Tibial artery (tissue), 4 donors: ENCODE results near the gene SDK1.

ENCODE experiments used
- DNase-seq, 2 donors: peaks; one replicate each; pipeline ENCODE4 v3.0.0-alpha.2; 2019
- H3K27ac ChIP-seq, 2 donors: fragments of 200-600 bp; sonication (generic) in 1 of 2; 1 replicate in 1 of 2; 2 replicates in 1 of 2; pipeline ENCODE4 v1.5.1; 2018 to 2019; ENCODE audit warnings: mild to moderate bottlenecking in 1 of 2
- H3K27me3 ChIP-seq, 2 donors: fragments of 200-600 bp; sonication (generic) in 1 of 2; one replicate each; pipeline versions ENCODE4 v1.5.1 to v1.6.0; 2016 to 2019
- H3K36me3 ChIP-seq, 3 donors: fragments of 200-600 bp; sonication (generic) in 2 of 3; one replicate each; pipeline ENCODE4 v1.5.1; 2016 to 2019; ENCODE audit warnings: mild to moderate bottlenecking in 2 of 3
- H3K4me1 ChIP-seq, 4 donors: fragments of 200-600 bp; sonication (generic) in 2 of 4; 1 replicate in 3 of 4; 2 replicates in 1 of 4; pipeline ENCODE4 v1.5.1; 2016 to 2019
- H3K4me3 ChIP-seq, 2 donors: fragments of 200-600 bp; sonication (generic) in 1 of 2; 1 replicate in 1 of 2; 2 replicates in 1 of 2; pipeline ENCODE4 v1.5.1; 2018 to 2019; ENCODE audit warnings: mild to moderate bottlenecking in 2 of 2
- H3K9me3 ChIP-seq, 3 donors: fragments of 200-600 bp; sonication (generic) in 1 of 3; one replicate each; pipeline ENCODE4 v1.5.1; 2016 to 2019
- intact Hi-C: fragments of 100-400 bp; cut with DNase I; formaldehyde crosslinking; loops from one replicate; pipeline ENCODE4 v1.15.0; 2023; ENCODE audit warnings: low total_unique reads
- TF ChIP-seq, protein P1 (sequence below), 2 experiments: fragments of 200-600 bp in 1 of 2; fragments of 450-650 bp in 1 of 2; IDR thresholded peaks; one replicate each; pipeline ENCODE4 v1.5.1; 2017 to 2019; ENCODE audit warnings: antibody characterized with exemption in 2 of 2, mild to moderate bottlenecking in 1 of 2, moderate library complexity in 1 of 2

The SDK1 gene

DNA sequence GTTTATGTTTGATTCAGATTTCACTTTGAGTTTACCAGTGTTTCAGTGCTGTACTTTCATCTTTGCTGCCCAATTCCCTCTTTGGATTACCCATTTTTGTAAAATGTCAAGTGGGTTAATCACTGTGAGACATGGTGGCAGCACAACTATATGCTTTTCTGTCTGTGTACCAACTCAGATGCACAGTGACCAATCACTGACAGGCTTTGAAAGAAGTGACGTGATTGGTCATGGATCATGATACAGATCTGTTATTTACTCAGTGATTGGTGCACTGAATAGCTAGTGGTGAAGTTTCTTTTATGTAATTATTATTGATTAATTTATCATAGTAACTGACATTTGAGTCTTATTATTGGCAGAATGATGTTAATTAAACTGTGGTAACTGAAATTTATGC lies 126.9 kb downstream of the SDK1 start:
- Histone ChIP-seq H3K4me1 (peaks cover 0 to 16% (median 0%) of the 10 kb centered on the region in 4 donors), H3K27me3 (no peaks in the 10 kb centered on the region), H3K4me3 (no peak overlapping the region), H3K36me3 (no peaks in the 10 kb centered on the region), H3K9me3 (no peaks in the 10 kb centered on the region), H3K27ac (no peak overlapping the region)
- no peak for DNase-seq
- intact Hi-C loops, result no loop called here
- TF ChIP-seq, protein P1, sequence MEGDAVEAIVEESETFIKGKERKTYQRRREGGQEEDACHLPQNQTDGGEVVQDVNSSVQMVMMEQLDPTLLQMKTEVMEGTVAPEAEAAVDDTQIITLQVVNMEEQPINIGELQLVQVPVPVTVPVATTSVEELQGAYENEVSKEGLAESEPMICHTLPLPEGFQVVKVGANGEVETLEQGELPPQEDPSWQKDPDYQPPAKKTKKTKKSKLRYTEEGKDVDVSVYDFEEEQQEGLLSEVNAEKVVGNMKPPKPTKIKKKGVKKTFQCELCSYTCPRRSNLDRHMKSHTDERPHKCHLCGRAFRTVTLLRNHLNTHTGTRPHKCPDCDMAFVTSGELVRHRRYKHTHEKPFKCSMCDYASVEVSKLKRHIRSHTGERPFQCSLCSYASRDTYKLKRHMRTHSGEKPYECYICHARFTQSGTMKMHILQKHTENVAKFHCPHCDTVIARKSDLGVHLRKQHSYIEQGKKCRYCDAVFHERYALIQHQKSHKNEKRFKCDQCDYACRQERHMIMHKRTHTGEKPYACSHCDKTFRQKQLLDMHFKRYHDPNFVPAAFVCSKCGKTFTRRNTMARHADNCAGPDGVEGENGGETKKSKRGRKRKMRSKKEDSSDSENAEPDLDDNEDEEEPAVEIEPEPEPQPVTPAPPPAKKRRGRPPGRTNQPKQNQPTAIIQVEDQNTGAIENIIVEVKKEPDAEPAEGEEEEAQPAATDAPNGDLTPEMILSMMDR (IDR thresholded peaks at IDR 0.05), result no peak

DNA sequence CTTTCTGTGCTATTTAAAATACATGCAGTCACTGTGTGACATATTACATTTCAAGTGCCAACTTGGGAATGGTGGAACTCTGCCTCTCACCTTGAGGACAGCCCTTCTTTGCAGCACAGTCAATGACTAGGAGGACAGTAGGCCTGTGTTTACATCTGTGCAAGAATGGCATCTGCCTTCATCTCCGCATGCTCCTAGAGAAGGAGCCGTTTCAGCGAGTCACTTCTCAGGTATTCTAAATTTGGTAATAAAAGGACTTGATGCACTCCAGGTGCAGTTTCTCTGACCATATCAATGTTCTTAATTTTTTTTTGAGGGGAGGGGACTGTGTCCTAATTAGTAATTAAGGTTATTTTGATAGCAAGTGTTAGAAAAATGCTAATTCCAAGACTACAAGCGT lies 128.9 kb downstream of the SDK1 start:
- H3K27me3 ChIP-seq, result no peaks in the 10 kb centered on the region
- DNase-seq, result no peak
- no peak overlapping the region for H3K27ac ChIP-seq
- intact Hi-C loops, result no loop called here
- TF ChIP-seq, protein P1 (IDR thresholded peaks at IDR 0.05), result no peak
- no peaks in the 10 kb centered on the region for H3K36me3 ChIP-seq
- no peaks in the 10 kb centered on the region for H3K9me3 ChIP-seq
- peaks cover 0 to 10% (median 0%) of the 10 kb centered on the region in 4 donors for H3K4me1 ChIP-seq
- H3K4me3 ChIP-seq, result no peak overlapping the region

- H3K27ac ChIP-seq, result no peak overlapping the region
These were observed 129.5 kb downstream of the SDK1 start for GRCh38 chr7:3430588-3430987.

GRCh38 chr7:3431306-3431705 lies 130.3 kb downstream of the SDK1 start:
- H3K36me3 ChIP-seq, result no peaks in the 10 kb centered on the region
- no peaks in the 10 kb centered on the region for H3K9me3 ChIP-seq
- H3K27me3 ChIP-seq, result no peaks in the 10 kb centered on the region
- DNase-seq, result no peak
- H3K27ac ChIP-seq, result no peak overlapping the region
- intact Hi-C loops, result no loop called here
- no peak overlapping the region for H3K4me3 ChIP-seq
- peaks cover 0 to 10% (median 0%) of the 10 kb centered on the region in 4 donors for H3K4me1 ChIP-seq
- TF ChIP-seq, protein P1 (IDR thresholded peaks at IDR 0.05), result no peak

More at GRCh38 chr7:3430588-3430987, 129.5 kb downstream of the SDK1 start:
- TF ChIP-seq, protein P1 (IDR thresholded peaks at IDR 0.05), result no peak
- Histone ChIP-seq H3K27me3 (no peaks in the 10 kb centered on the region), H3K9me3 (no peaks in the 10 kb centered on the region), H3K4me1 (peaks cover 0 to 10% (median 0%) of the 10 kb centered on the region in 4 donors), H3K36me3 (no peaks in the 10 kb centered on the region), H3K4me3 (no peak overlapping the region)
- intact Hi-C loops, result no loop called here
- DNase-seq, result no peak

DNA sequence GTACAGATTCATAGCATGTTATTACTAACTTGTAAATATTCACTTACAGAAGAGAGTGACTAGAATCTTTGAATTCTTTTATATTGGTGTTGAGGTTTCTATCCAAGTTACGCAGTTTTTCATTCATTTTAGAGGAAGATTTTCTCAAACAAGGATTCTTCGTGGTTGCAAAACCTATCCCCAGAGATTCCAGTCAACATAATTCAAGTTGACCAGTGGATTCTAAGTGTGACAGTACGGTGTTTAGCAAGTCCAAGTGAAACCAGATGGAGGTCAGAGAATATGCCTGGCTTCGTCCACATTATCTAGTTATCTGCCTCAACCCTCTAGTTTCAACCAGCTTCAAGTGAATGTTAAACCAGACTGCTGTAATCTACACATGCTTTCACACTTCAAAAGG lies 131.9 kb downstream of the SDK1 start:
- no peaks in the 10 kb centered on the region for H3K36me3 ChIP-seq
- no peaks in the 10 kb centered on the region for H3K9me3 ChIP-seq
- no peak overlapping the region for H3K4me3 ChIP-seq
- no peak overlapping the region for H3K27ac ChIP-seq
- peaks cover 0 to 10% (median 0%) of the 10 kb centered on the region in 4 donors for H3K4me1 ChIP-seq
- intact Hi-C loops, result no loop called here
- no peak for DNase-seq
- H3K27me3 ChIP-seq, result no peaks in the 10 kb centered on the region
- TF ChIP-seq, protein P1 (IDR thresholded peaks at IDR 0.05), result no peak

GRCh38 chr7:3434611-3435010 lies 133.6 kb downstream of the SDK1 start:
- no peak overlapping the region for H3K27ac ChIP-seq
- intact Hi-C loops, result no loop called here
- H3K36me3 ChIP-seq, result no peaks in the 10 kb centered on the region
- no peaks in the 10 kb centered on the region for H3K27me3 ChIP-seq
- no peaks in the 10 kb centered on the region for H3K9me3 ChIP-seq
- TF ChIP-seq, protein P1 (IDR thresholded peaks at IDR 0.05), result no peak
- DNase-seq, result no peak
- peaks cover 0 to 9% (median 0%) of the 10 kb centered on the region in 4 donors for H3K4me1 ChIP-seq
- H3K4me3 ChIP-seq, result no peak overlapping the region
